Endothelial cell of umbilical vein (primary cell): Measurements from ENCODE around the gene TMIGD3.

Experiments used
- CTCF ChIP-seq, 2 donors: IDR thresholded peaks; 1 replicate in 1 of 2; 2 replicates in 1 of 2; pipeline ENCODE4 v1.5.1; 2011; ENCODE audit warnings: low read length in 2 of 2, mild to moderate bottlenecking in 2 of 2, moderate library complexity in 2 of 2, control low read depth in 1 of 2, inconsistent platforms in 1 of 2, low read depth in 1 of 2; ENCODE audit not compliant: insufficient read depth in 1 of 2; ENCODE audit errors: extremely low read depth in 1 of 2
- EZH2 ChIP-seq: IDR thresholded peaks from 2 replicates; pipeline ENCODE4 v1.6.1; 2012; ENCODE audit warnings: borderline replicate concordance, low read depth, mild to moderate bottlenecking, moderate library complexity, low read length, inconsistent platforms; ENCODE audit not compliant: severe bottlenecking
- JUN ChIP-seq: IDR thresholded peaks from 2 replicates; pipeline ENCODE4 v1.6.1; 2011; ENCODE audit warnings: borderline replicate concordance, low read depth; ENCODE audit not compliant: insufficient read length, insufficient read depth
- POLR2AphosphoS5 ChIP-seq: IDR thresholded peaks from 2 replicates; pipeline ENCODE4 v1.6.1; 2012; ENCODE audit warnings: low read depth, mild to moderate bottlenecking, control low read depth, low read length, moderate library complexity; ENCODE audit not compliant: insufficient read depth
- TF ChIP-seq, protein P1 (sequence below): IDR thresholded peaks from 2 replicates; pipeline ENCODE4 v1.6.1; 2011; ENCODE audit not compliant: insufficient read depth, insufficient read length

DNA sequence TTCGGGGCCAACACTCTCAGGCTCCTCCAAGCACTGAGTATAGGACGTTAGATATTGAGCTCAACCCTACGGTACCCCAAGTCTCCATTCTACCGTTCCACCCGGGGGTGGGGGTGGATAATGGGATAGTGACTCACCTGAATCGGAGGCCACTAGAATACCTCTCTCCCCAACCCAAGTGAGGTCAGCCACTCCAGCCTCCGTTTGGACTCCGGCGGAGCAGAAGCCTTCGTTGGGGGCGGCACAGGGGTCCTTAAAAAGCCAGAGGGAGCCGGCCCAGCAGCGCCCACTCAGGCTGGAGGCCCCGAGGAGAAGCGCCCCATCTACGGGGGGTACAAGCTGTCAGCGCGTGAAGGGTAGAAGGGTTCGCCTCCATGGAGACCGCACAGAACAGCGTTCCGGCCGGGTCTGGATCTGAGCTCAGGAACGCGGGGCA is 54.9 kb downstream of the TMIGD3 start:
- TF ChIP-seq, protein P1, sequence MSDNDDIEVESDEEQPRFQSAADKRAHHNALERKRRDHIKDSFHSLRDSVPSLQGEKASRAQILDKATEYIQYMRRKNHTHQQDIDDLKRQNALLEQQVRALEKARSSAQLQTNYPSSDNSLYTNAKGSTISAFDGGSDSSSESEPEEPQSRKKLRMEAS: no peak
- TF ChIP-seq JUN: no peak
- no peak for TF ChIP-seq EZH2
- TF ChIP-seq CTCF (IDR thresholded peaks at IDR 0.05; ENCODE audit: extremely low read depth in 1 of 2, insufficient read depth in 1 of 2, low read depth in 1 of 2, low read length in 2 of 2): no peak
- no peak for TF ChIP-seq POLR2AphosphoS5
